ENCODE results near the gene SELENON. TPM values are rescaled to one million over a fixed set of nuclear protein-coding genes. Genes with fewer than 3 reads are reported as not detected.
A peak's percentile ranks its signal among the peaks of the same experiment; 100 is the strongest.

SELENON gene, protein sequence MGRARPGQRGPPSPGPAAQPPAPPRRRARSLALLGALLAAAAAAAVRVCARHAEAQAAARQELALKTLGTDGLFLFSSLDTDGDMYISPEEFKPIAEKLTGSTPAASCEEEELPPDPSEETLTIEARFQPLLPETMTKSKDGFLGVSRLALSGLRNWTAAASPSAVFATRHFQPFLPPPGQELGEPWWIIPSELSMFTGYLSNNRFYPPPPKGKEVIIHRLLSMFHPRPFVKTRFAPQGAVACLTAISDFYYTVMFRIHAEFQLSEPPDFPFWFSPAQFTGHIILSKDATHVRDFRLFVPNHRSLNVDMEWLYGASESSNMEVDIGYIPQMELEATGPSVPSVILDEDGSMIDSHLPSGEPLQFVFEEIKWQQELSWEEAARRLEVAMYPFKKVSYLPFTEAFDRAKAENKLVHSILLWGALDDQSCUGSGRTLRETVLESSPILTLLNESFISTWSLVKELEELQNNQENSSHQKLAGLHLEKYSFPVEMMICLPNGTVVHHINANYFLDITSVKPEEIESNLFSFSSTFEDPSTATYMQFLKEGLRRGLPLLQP
- 8.2 and 9.9 TPM in 2 replicates for total RNA-seq

DNA sequence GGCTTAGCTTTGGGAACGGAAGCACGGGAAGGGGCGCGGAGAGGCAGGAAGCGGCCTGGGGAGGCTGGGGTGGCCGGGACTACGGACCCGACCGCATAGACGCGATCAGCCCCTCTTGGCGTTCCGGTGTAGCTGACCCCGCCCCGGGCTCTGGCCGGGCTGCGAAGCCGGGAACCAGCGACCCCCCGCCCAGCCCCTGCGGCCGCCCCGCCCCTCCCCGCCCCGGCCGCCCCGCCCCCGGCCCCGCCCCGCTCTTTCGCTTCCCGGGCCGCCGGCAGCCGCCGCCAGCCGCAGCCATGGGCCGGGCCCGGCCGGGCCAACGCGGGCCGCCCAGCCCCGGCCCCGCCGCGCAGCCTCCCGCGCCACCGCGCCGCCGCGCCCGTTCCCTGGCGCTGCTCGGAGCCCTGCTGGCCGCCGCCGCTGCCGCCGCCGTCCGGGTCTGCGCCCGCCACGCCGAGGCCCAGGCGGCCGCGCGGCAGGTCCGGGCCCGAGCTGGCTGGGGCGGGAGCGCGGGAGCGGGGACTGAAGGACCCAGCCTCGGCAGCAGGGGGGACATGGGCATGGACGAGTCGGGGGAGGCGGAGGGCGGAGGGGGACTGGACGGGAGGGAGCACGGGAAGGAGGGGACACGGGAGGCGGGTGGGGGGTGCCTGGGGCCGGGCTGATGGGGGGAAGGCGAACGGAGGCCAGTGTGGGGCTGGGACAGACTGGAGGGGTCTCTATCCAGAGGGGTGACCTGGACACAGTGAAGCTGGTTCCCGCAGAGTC lies at the start of gene SELENON:
Gene SELENON (plus strand): TSS at position 259 of the 768 bp plus-strand sequence. CDS start 38 bp downstream, at position 297.
- Mint-ChIP-seq H3K4me3 (peak within 1 kb of the TSS; percentile 78), H3K4me1 (peaks cover 38% of the 10 kb centered on the region), H3K36me3 (ENCODE audit: low read depth) (no peaks in the 10 kb centered on the region), H3K27ac (no peak within 1 kb of the TSS), H3K9me3 (no peaks in the 10 kb centered on the region), H3K27me3 (peaks cover 28% of the 10 kb centered on the region)
- peak; percentile 83 for DNase-seq
- intact Hi-C loops (cut with micrococcal nuclease) = loop anchor here (5.0 kb wide), 1 partner anchor 123 kb away; no protein-coding TSS in a partner anchor

DNA sequence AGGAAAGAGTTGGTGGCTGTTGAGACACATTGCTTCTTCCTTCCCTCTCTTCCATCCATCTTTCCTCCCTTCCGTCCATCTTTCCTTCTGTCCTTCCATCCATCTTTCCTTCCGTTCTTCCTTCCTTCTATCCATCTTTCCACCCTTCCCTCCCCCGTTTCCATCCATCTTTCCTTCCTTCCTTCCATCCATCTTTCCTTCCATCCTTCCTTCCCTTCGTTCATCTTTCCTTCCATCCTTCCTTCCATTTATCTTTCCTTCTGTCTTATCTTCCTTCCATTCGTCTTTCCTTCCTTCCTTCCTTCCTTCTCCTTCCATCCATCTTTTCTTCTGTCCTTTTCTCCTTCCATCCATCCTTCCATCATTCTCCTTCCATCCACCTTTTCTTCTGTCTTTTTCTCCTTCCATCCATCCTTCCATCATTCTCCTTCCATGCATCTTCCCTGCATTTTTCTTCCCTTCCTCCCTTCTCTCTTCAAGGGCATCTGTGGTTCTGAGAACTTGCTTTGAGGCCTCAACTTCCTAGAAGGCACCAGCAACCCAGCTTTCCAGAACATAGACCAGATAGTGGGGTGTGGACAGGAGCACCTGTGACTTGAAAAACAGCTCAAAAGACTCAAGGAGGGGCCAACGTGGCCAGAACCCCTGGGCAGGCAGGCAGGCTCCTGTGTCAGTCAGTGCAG lies 48.9 kb upstream of the SELENON start:
- H3K27ac Mint-ChIP-seq = no peak overlapping the region
- intact Hi-C loops (cut with micrococcal nuclease) = no loop called here

DNA sequence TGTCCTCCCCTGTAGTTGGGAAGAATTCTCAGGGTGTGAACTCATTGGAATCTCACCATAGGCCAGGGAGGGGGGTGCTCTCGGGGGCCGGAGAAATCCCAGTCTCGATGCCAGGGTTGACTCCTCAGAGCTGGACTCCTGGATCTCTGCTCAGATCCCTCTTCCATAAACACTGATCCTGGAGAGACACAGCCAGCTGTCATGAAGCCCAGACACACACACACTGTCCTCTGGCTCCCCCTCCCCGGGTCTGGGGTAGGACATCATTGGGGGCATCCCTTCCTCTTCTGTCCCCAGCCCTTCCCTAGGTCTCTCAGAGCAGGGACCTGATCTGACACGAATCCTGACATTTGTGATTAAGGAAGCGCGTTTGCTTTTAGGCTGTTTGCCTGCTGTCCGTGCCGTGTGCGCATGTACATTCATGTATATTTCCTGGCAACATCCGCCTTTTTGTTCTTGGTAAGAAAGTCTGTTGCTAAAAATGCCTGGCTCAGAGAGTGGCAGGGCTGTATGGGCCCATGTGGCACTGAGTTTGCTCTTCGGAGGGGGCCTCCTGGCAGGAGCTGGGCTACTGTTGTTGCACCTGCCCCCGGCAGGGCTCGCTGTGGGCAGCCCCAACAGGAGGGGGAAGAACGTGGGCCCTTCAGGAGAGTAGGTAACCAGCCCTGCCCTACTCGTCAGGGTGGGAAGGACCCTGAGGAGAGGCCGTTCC lies 45.4 kb upstream of the SELENON start:
- no peaks in the 10 kb centered on the region for H3K9me3 Mint-ChIP-seq
- H3K4me3 Mint-ChIP-seq = no peak overlapping the region
- no peak for DNase-seq
- H3K4me1 Mint-ChIP-seq = peaks cover 5% of the 10 kb centered on the region
- no peak overlapping the region for H3K27ac Mint-ChIP-seq
- H3K36me3 Mint-ChIP-seq (ENCODE audit: low read depth) = peaks cover 3% of the 10 kb centered on the region
- intact Hi-C loops (cut with micrococcal nuclease) = no loop called here
- H3K27me3 Mint-ChIP-seq = peaks cover 11% of the 10 kb centered on the region

More for the DNA sequence above, 48.9 kb upstream of the SELENON start:
- Mint-ChIP-seq H3K27me3 (peaks cover 5% of the 10 kb centered on the region), H3K9me3 (no peaks in the 10 kb centered on the region), H3K4me3 (no peak overlapping the region), H3K4me1 (peaks cover 5% of the 10 kb centered on the region), H3K36me3 (ENCODE audit: low read depth) (peaks cover 3% of the 10 kb centered on the region)
- no peak for DNase-seq

DNA sequence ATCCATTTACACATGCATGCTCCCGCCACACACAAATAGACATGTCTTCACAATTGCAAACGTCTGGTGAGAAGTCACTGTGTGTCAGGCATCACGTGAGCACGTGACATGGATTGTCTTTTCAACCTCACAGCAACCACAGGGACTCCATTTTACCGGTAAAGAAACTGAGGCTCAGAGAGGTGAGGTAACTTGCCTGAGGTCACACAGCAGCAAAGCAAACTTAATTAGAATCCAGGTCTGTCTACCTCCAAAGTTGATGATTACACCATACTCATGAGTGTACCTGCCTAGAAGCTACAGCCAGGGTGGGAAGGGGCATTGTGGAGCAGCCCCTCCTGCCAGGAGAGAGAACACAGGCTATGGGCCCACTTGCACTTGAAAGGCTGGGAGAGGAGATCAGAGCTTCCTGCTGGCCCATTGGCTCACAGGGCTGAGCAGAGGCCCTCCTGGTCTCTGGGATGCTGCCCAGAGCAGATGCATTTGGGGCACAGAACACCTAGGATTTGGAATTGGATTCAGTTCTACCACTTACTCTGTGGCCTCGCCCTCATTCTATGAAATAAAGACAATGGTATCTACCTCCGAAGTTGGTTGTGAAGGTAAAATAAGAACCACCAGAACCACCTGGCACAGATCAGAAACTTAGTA lies 44.4 kb upstream of the SELENON start:
- DNase-seq = no peak
- no peak overlapping the region for H3K4me3 Mint-ChIP-seq
- peaks cover 13% of the 10 kb centered on the region for H3K27me3 Mint-ChIP-seq
- intact Hi-C loops (cut with micrococcal nuclease) = no loop called here
- peaks cover 6% of the 10 kb centered on the region for H3K36me3 Mint-ChIP-seq (ENCODE audit: low read depth)
- no peak overlapping the region for H3K27ac Mint-ChIP-seq
- H3K4me1 Mint-ChIP-seq = peaks cover 5% of the 10 kb centered on the region
- no peaks in the 10 kb centered on the region for H3K9me3 Mint-ChIP-seq

DNA sequence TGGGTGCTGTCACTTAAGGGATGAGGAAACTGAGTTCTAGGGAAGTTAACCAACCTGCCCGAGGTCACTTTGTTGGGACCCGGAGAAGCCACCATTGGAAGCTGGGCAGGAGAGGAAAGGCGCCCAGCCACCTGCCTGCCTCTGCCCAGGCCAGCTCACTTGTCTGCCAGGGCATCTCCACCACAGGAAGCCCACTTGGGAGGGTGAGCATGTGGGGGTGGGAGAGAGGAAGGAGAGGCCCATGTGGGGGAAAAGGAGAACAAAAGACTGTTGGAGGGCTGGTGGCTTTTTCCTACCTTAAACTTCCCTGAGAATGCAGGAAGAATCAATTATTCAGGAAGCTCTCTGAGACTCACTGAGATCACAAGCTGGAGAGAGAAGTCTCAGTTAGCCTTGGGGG lies 43.8 kb upstream of the SELENON start:
- Mint-ChIP-seq H3K4me1 (peaks cover 5% of the 10 kb centered on the region), H3K27ac (no peak overlapping the region), H3K9me3 (no peaks in the 10 kb centered on the region), H3K4me3 (no peak overlapping the region), H3K27me3 (peaks cover 13% of the 10 kb centered on the region), H3K36me3 (ENCODE audit: low read depth) (peaks cover 4% of the 10 kb centered on the region)
- DNase-seq = no peak
- intact Hi-C loops (cut with micrococcal nuclease) = no loop called here

DNA sequence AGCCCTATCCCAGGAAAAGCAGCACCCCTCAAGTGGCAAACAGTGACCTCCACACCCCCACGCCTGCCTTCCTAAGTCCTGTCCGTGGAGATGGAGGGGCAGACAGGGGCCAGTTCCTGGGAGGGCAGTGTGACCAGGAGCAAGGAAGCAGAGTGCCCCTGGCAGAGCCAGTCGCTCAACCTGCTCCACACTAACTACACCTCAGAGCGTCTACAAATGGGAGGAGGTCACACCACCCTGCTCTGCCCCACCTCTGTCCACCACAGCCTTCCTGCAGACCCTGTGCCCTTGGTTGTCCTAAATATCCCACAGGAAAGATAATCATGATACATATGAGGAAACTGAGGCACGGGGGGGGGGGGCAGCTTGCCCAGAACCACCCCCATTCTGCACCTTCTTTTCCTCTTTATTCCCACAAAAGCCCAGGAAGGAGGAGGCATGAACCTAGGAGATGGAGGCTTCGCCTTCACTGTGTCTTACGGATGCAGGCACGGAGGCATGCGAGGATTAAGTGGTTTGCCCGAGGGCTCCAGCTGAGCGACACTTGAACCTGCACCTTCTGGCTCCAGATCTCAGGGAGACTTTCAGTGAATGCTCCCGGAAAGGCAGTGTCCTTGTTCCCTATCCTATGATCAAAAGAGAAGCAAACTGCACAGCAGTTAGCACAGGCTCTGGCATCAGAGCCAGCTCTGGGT lies 42.7 kb upstream of the SELENON start:
- no peaks in the 10 kb centered on the region for H3K9me3 Mint-ChIP-seq

DNA sequence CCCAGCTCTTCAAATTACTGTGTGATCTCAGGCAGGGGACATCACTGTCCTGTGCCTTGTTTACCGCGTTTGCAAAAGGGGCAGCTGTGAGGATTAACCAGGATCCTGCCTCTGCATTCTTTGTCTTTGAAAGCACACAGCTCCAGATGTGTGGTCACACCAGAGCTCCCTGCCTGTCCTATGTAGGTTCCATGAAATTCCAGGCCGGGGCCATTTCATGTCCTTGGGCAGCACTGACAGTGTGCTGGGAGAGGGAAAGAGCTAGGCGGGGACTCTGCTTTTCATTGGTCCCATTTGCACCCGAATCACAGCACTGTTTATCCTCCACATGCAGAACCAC lies 42.2 kb upstream of the SELENON start:
- Mint-ChIP-seq H3K9me3 (no peaks in the 10 kb centered on the region), H3K36me3 (ENCODE audit: low read depth) (peaks cover 4% of the 10 kb centered on the region), H3K27me3 (peaks cover 13% of the 10 kb centered on the region), H3K4me3 (no peak overlapping the region), H3K4me1 (peaks cover 5% of the 10 kb centered on the region), H3K27ac (no peak overlapping the region)
- no peak for DNase-seq
- intact Hi-C loops (cut with micrococcal nuclease) = no loop called here

More for the DNA sequence above, 42.7 kb upstream of the SELENON start:
- H3K36me3 Mint-ChIP-seq (ENCODE audit: low read depth) = peaks cover 4% of the 10 kb centered on the region
- intact Hi-C loops (cut with micrococcal nuclease) = no loop called here
- peaks cover 13% of the 10 kb centered on the region for H3K27me3 Mint-ChIP-seq
- H3K4me3 Mint-ChIP-seq = no peak overlapping the region
- H3K27ac Mint-ChIP-seq = no peak overlapping the region
- peaks cover 5% of the 10 kb centered on the region for H3K4me1 Mint-ChIP-seq
- no peak for DNase-seq

DNA sequence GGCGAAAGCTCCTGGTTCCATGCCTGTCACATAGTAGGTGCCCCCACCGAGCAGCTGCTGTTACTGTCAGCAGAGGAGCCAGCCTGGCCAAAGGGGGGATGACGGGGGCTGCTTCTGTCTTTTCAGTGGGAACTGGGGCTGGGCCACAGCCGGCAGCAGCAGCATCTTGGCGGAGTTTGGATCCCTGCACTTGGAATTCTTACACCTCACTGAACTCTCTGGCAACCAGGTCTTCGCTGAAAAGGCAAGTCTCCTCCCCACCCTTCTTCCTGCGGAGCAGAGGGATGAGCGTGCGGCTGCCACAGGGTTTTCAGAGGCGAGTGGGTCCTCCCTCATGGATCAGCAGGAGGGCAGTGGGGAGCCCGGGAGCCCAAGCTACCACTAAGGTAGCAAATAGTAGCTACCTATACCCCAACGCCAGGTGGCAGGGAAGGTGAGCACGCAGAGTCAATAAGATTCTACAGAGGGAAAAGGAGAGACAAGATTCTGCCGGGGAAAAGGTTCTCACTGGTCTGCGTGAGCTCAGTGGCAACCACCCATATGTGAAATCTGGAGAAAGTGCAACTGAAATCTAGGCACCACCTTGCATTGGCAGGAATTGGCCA lies 41.4 kb upstream of the SELENON start:
- peaks cover 5% of the 10 kb centered on the region for H3K4me1 Mint-ChIP-seq
- H3K36me3 Mint-ChIP-seq (ENCODE audit: low read depth) = peaks cover 4% of the 10 kb centered on the region
- H3K9me3 Mint-ChIP-seq = no peaks in the 10 kb centered on the region
- H3K27me3 Mint-ChIP-seq = peaks cover 10% of the 10 kb centered on the region
- DNase-seq = no peak
- H3K4me3 Mint-ChIP-seq = no peak overlapping the region
- intact Hi-C loops (cut with micrococcal nuclease) = no loop called here
- no peak overlapping the region for H3K27ac Mint-ChIP-seq

DNA sequence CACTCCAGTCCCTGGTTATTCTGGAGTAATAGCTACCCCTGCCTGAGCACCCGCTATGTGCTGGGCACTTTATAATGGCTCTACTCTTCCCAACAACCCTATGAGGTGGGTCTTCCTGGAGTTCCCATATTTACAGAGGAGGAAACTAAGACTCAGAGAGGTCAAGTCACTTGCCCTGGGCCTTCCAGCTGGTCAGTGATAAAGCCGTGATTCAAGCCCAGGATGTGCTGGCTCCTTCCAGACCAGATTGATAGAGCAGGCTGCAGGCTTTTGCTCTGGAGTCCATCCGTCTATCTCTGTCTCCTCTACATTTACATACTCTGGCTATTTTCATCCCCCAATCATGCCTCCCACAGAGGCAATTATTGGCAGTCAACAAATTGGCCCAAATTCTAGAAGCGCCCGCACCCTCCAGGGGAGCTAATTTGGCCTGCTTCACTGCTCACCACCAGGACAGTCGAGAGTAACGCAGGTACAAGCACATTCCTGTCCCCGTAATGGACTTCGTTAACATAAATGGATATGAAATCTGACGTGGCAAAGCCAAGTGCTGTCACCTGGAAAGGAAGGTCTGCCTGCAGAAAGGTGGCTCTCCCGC lies 39.8 kb upstream of the SELENON start:
- no peak overlapping the region for H3K27ac Mint-ChIP-seq

DNA sequence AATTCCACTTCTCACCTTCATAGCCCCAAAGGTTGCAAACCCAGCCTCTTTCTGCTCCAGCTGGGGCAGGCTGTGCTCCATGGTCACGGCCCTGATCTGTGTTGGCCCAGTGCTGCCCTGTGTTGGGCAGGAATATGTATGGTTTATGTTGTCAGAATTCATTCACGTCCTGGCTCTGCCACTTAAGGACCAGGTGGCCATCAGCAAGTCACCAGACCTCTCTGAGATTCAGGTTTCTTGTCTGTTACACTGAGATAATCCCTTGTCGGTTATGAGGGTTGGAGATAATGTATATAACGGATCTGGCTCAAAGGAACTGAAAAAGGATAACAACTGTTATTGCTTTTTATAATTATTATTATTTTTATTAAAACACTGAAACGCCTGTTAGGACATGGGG lies 39.1 kb upstream of the SELENON start:
- Mint-ChIP-seq H3K9me3 (no peaks in the 10 kb centered on the region), H3K4me3 (no peak overlapping the region), H3K27me3 (peaks cover 12% of the 10 kb centered on the region), H3K36me3 (ENCODE audit: low read depth) (peaks cover 5% of the 10 kb centered on the region), H3K4me1 (peaks cover 2% of the 10 kb centered on the region), H3K27ac (no peak overlapping the region)
- intact Hi-C loops (cut with micrococcal nuclease) = no loop called here
- DNase-seq = no peak

More for the DNA sequence above, 39.8 kb upstream of the SELENON start:
- no peak overlapping the region for H3K4me3 Mint-ChIP-seq
- H3K36me3 Mint-ChIP-seq (ENCODE audit: low read depth) = peaks cover 5% of the 10 kb centered on the region
- intact Hi-C loops (cut with micrococcal nuclease) = no loop called here
- no peak for DNase-seq
- H3K27me3 Mint-ChIP-seq = peaks cover 10% of the 10 kb centered on the region
- H3K9me3 Mint-ChIP-seq = no peaks in the 10 kb centered on the region
- H3K4me1 Mint-ChIP-seq = no peaks in the 10 kb centered on the region

DNA sequence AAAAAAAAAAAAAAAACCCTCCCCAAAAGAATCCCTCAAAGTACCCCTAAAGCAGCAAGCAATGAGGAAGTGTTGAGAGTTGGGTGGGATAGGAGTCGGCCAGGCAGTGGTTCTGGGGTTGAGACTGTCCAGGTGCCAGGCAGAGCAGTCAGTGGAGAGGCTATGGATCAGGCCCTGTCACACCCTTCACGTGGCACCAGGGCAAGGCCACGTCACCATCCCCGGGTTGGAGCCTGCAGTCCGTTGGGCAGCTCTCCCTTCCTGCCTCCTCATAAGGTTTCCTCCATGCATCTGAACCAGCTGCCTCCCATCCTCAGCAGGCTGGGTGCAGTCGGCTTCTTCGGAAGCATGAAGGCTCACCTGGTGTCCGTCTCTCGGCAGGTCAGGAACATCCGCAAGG lies 36.5 kb upstream of the SELENON start:
- Mint-ChIP-seq H3K27me3 (peaks cover 8% of the 10 kb centered on the region), H3K4me3 (no peak overlapping the region), H3K36me3 (ENCODE audit: low read depth) (peaks cover 13% of the 10 kb centered on the region), H3K27ac (no peak overlapping the region), H3K4me1 (peaks cover 4% of the 10 kb centered on the region), H3K9me3 (no peaks in the 10 kb centered on the region)
- no peak for DNase-seq
- intact Hi-C loops (cut with micrococcal nuclease) = no loop called here

Data from activated CD4-positive, alpha-beta T cell treated with anti-CD3 and anti-CD28 coated beads, Interleukin-2, amount 10 ng/mL, durations not matched to agents 24 days and 14 days (primary cell).